Coronary artery (tissue), 2 donors: Measurements from ENCODE around the gene TMEM132D.

Experiments used
- DNase-seq: peaks from one replicate; pipeline ENCODE4 v3.0.0-alpha.2; 2017; ENCODE audit warnings: low spot score
- H3K27ac ChIP-seq, 2 donors: fragments of 200-600 bp; sonication (generic); one replicate each; pipeline ENCODE4 v1.5.1; 2016 to 2019
- H3K4me3 ChIP-seq: fragments of 200-600 bp; sonication (generic); 2 replicates; pipeline ENCODE4 v1.5.1; 2016; ENCODE audit warnings: mild to moderate bottlenecking, moderate library complexity
- CTCF ChIP-seq: fragments of 200-600 bp; sonication (generic); IDR thresholded peaks from one replicate; pipeline ENCODE4 v1.5.1; 2019; ENCODE audit warnings: antibody characterized with exemption

The TMEM132D gene

GRCh38 chr12:129074379-129074778 lies 829.4 kb downstream of the TMEM132D start:
- no peak for DNase-seq
- TF ChIP-seq CTCF: no peak
- Histone ChIP-seq H3K27ac (no peak overlapping the region), H3K4me3 (no peak overlapping the region)

- no peak for DNase-seq
- TF ChIP-seq CTCF: no peak
- no peak overlapping the region for H3K27ac ChIP-seq
These were observed 830.5 kb downstream of the TMEM132D start for GRCh38 chr12:129073157-129073915.

GRCh38 chr12:129071362-129071761 lies 832.5 kb downstream of the TMEM132D start:
- TF ChIP-seq CTCF: no peak
- Histone ChIP-seq H3K27ac (no peak overlapping the region), H3K4me3 (no peak overlapping the region)
- no peak for DNase-seq

More at GRCh38 chr12:129073157-129073915, 830.5 kb downstream of the TMEM132D start:
- H3K4me3 ChIP-seq: no peak overlapping the region

- H3K27ac ChIP-seq: no peak overlapping the region
- no peak for DNase-seq
- H3K4me3 ChIP-seq: no peak overlapping the region
- no peak for TF ChIP-seq CTCF
These were observed 833.9 kb downstream of the TMEM132D start for GRCh38 chr12:129069886-129070285.

- TF ChIP-seq CTCF: no peak
- no peak overlapping the region for H3K4me3 ChIP-seq
- DNase-seq: no peak
These were observed 835.1 kb downstream of the TMEM132D start for GRCh38 chr12:129068684-129069083.

GRCh38 chr12:129067491-129067890 lies 836.3 kb downstream of the TMEM132D start:
- no peak overlapping the region for H3K27ac ChIP-seq
- no peak for TF ChIP-seq CTCF
- H3K4me3 ChIP-seq: no peak overlapping the region
- no peak for DNase-seq

More at GRCh38 chr12:129068684-129069083, 835.1 kb downstream of the TMEM132D start:
- no peak overlapping the region for H3K27ac ChIP-seq

GRCh38 chr12:129064209-129064855 lies 839.5 kb downstream of the TMEM132D start:
- no peak overlapping the region for H3K4me3 ChIP-seq
- no peak overlapping the region for H3K27ac ChIP-seq
- DNase-seq: no peak
- no peak for TF ChIP-seq CTCF
